ENCODE measurements around the gene EMD.
A peak's percentile ranks its signal among the peaks of the same experiment; 100 is the strongest.

EMD gene

GRCh38 chrX:154355776-154356140, 23.3 kb upstream of the EMD start:
- DNase-seq, result no peak

GRCh38 chrX:154356596-154356995, 22.5 kb upstream of the EMD start:
- DNase-seq, result no peak

GRCh38 chrX:154357205-154357604, 21.9 kb upstream of the EMD start:
- no peak for DNase-seq

GRCh38 chrX:154358011-154358410, 21.1 kb upstream of the EMD start:
- no peak for DNase-seq

GRCh38 chrX:154358829-154359228, 20.3 kb upstream of the EMD start:
- DNase-seq, result no peak

- no peak for DNase-seq
These were observed 19.5 kb upstream of the EMD start for GRCh38 chrX:154359362-154360154.

GRCh38 chrX:154360155-154360713, 18.9 kb upstream of the EMD start:
- no peak for DNase-seq

- DNase-seq, result no peak
These were observed 16.9 kb upstream of the EMD start for GRCh38 chrX:154362085-154362742.

- DNase-seq, result no peak
These were observed 15.2 kb upstream of the EMD start for GRCh38 chrX:154363706-154364439.

GRCh38 chrX:154365052-154365600, 14.0 kb upstream of the EMD start:
- DNase-seq, result no peak

- no peak for DNase-seq
These were observed 13.0 kb upstream of the EMD start for GRCh38 chrX:154365997-154366665.

GRCh38 chrX:154366666-154367055, 12.4 kb upstream of the EMD start:
- no peak for DNase-seq

GRCh38 chrX:154367474-154368308, 11.4 kb upstream of the EMD start:
- DNase-seq, result no peak

GRCh38 chrX:154368630-154369448, 10.3 kb upstream of the EMD start:
- peak; percentile 63 for DNase-seq

GRCh38 chrX:154369449-154370299, 9.4 kb upstream of the EMD start:
- peak; percentile 46 for DNase-seq

- DNase-seq, result no peak
These were observed 8.6 kb upstream of the EMD start for GRCh38 chrX:154370300-154371016.

GRCh38 chrX:154371017-154371788, 7.9 kb upstream of the EMD start:
- peak; percentile 89 for DNase-seq

GRCh38 chrX:154371789-154372300, 7.2 kb upstream of the EMD start:
- DNase-seq, result no peak

Measured in effector CD8-positive, alpha-beta T cell (primary cell).